K562 (cell line): ENCODE results near the gene RPS17. TPM values are rescaled to one million over a fixed set of nuclear protein-coding genes. Genes with fewer than 3 reads are reported as not detected.

Experiments
- ASH1L ChIP-seq: fragments of 450-650 bp; IDR thresholded peaks from 2 replicates; pipeline ENCODE4 v1.6.1; 2018; ENCODE audit warnings: borderline replicate concordance, mild to moderate bottlenecking, low read depth; ENCODE audit not compliant: partially characterized antibody
- BACH1 ChIP-seq: fragments of 200-800 bp; sonication (Bioruptor generic); IDR thresholded peaks from 2 replicates; pipeline ENCODE4 v1.6.1; 2016; ENCODE audit warnings: missing genetic modification characterization, missing compliant biosample characterization
- BRD9 ChIP-seq: fragments of 450-650 bp; IDR thresholded peaks from 2 replicates; pipeline ENCODE4 v1.6.1; 2018; ENCODE audit warnings: low read depth; ENCODE audit not compliant: partially characterized antibody
- CBFB ChIP-seq: sonication (generic); formaldehyde crosslinking; IDR thresholded peaks from 2 replicates; pipeline ENCODE4 v1.4.0; 2020; ENCODE audit warnings: mild to moderate bottlenecking, missing genetic modification reagents
- DPF2 ChIP-seq: fragments of 450-650 bp; IDR thresholded peaks from 2 replicates; pipeline ENCODE4 v1.6.1; 2016
- FOSL1 ChIP-seq: fragments of 200-800 bp; sonication (Bioruptor generic); conservative IDR thresholded peaks from 2 replicates; pipeline ENCODE4 v1.6.1; 2016; ENCODE audit warnings: missing genetic modification characterization, missing compliant biosample characterization
- FOXA1 ChIP-seq: fragments of 450-650 bp; IDR thresholded peaks from 2 replicates; pipeline ENCODE4 v1.6.1; 2016; ENCODE audit warnings: mild to moderate bottlenecking, borderline replicate concordance
- GATA2 ChIP-seq: sonication (generic); formaldehyde crosslinking; IDR thresholded peaks from 2 replicates; pipeline ENCODE4 v1.4.0; 2020; ENCODE audit warnings: mild to moderate bottlenecking, missing genetic modification reagents
- JUND ChIP-seq, 2 experiments: IDR thresholded peaks; 2 replicates in 1 of 2; 3 replicates in 1 of 2; pipeline ENCODE4 v1.6.1; 2011; ENCODE audit warnings: borderline replicate concordance in 2 of 2, low read depth in 2 of 2, low read length in 2 of 2, improper control_type of control experiment in 1 of 2, missing biosample characterization in 1 of 2, missing genetic modification characterization in 1 of 2, missing genetic modification reagents in 1 of 2
- KLF13 ChIP-seq: fragments of 450-650 bp; IDR thresholded peaks from 2 replicates; pipeline ENCODE4 v1.6.1; 2016; ENCODE audit warnings: missing genetic modification characterization, low read depth, mild to moderate bottlenecking, missing compliant biosample characterization, moderate library complexity, borderline replicate concordance
- LCOR ChIP-seq: sonication (generic); formaldehyde crosslinking; IDR thresholded peaks from 2 replicates; pipeline ENCODE4 v1.8.0; 2022; ENCODE audit warnings: mild to moderate bottlenecking, missing genetic modification reagents
- MCM7 ChIP-seq, 2 experiments: fragments of 450-650 bp; IDR thresholded peaks; 2 replicates each; pipeline ENCODE4 v1.6.1; 2016 to 2018
- MECOM ChIP-seq: fragments of 250-450 bp; sonication (Bioruptor Pico); IDR thresholded peaks from 2 replicates; pipeline ENCODE4 v1.8.0; 2022; ENCODE audit warnings: inconsistent platforms
- MEIS2 ChIP-seq: fragments of 450-650 bp; IDR thresholded peaks from 2 replicates; pipeline ENCODE4 v1.6.1; 2014; ENCODE audit warnings: mild to moderate bottlenecking; ENCODE audit not compliant: partially characterized antibody
- MTA2 ChIP-seq: fragments of 450-650 bp; IDR thresholded peaks from 2 replicates; pipeline ENCODE4 v1.6.1; 2016; ENCODE audit warnings: low read depth
- MYC ChIP-seq, 2 experiments: fragments of 250-450 bp in 1 of 2; sonication (Bioruptor Pico) in 1 of 2; IDR thresholded peaks; 2 replicates each; pipeline versions ENCODE4 v1.5.1 to v1.6.1; 2012 to 2021; ENCODE audit warnings: low read depth in 2 of 2, borderline replicate concordance in 1 of 2, improper control_type of control experiment in 1 of 2, low read length in 1 of 2, mild to moderate bottlenecking in 1 of 2, moderate library complexity in 1 of 2
- NFE2 ChIP-seq: IDR thresholded peaks from 2 replicates; pipeline ENCODE4 v1.6.1; 2014; ENCODE audit warnings: antibody characterized with exemption, low read depth
- NFXL1 ChIP-seq: fragments of 450-650 bp; formaldehyde crosslinking; IDR thresholded peaks from 2 replicates; pipeline ENCODE4 v1.4.0; 2021; ENCODE audit warnings: mild to moderate bottlenecking
- PHB ChIP-seq: fragments of 250-450 bp; sonication (Bioruptor Pico); IDR thresholded peaks from 2 replicates; pipeline ENCODE4 v1.5.0; 2021
- RBM17 ChIP-seq: fragments of 200-400 bp; formaldehyde crosslinking; IDR thresholded peaks from 2 replicates; pipeline ENCODE4 v1.6.1; 2017; ENCODE audit warnings: low read depth, mild to moderate bottlenecking, low read length, borderline replicate concordance
- RCOR1 ChIP-seq, 2 experiments: IDR thresholded peaks; 2 replicates each; pipeline ENCODE4 v1.6.1; 2012; ENCODE audit warnings: low read depth in 2 of 2, low read length in 2 of 2, borderline replicate concordance in 1 of 2, improper control_type of control experiment in 1 of 2
- SRSF9 ChIP-seq: fragments of 200-400 bp; formaldehyde crosslinking; IDR thresholded peaks from 2 replicates; pipeline ENCODE4 v1.6.1; 2017; ENCODE audit warnings: low read depth, low read length, borderline replicate concordance
- TAF9B ChIP-seq: fragments of 450-650 bp; IDR thresholded peaks from 2 replicates; pipeline ENCODE4 v1.6.1; 2018; ENCODE audit warnings: mild to moderate bottlenecking; ENCODE audit not compliant: partially characterized antibody
- TAL1 ChIP-seq: fragments of 450-650 bp; IDR thresholded peaks from 2 replicates; pipeline ENCODE4 v1.6.1; 2016; ENCODE audit warnings: mild to moderate bottlenecking
- TEAD4 ChIP-seq, 2 experiments: sonication (generic) in 1 of 2; formaldehyde crosslinking in 1 of 2; IDR thresholded peaks; 2 replicates each; pipeline versions ENCODE4 v1.6.1 to v1.8.0; 2012 to 2022; ENCODE audit warnings: borderline replicate concordance in 1 of 2, inconsistent platforms in 1 of 2, low read length in 1 of 2, mild to moderate bottlenecking in 1 of 2, missing genetic modification reagents in 1 of 2
- ZNF316 ChIP-seq: fragments of 450-650 bp; IDR thresholded peaks from 2 replicates; pipeline ENCODE4 v1.6.1; 2016
- ZNF436 ChIP-seq: fragments of 250-450, 450-650 bp; sonication (Bioruptor Pico); formaldehyde crosslinking; IDR thresholded peaks from 2 replicates; pipeline ENCODE4 v1.7.0; 2020; ENCODE audit warnings: mild to moderate bottlenecking
- ZNF507 ChIP-seq: conservative IDR thresholded peaks from 2 replicates; pipeline ENCODE4 v1.6.1; 2017; ENCODE audit warnings: missing genetic modification characterization, missing compliant biosample characterization
- ZNF766 ChIP-seq: fragments of 200-800 bp; sonication (Bioruptor generic); conservative IDR thresholded peaks from 2 replicates; pipeline ENCODE4 v1.6.1; 2016; ENCODE audit warnings: missing genetic modification characterization, missing compliant biosample characterization
- polyA plus RNA-seq, 8 experiments: library from polyadenylated mRNA; depleted of rRNA in 4 of 8; stranded (reverse) in 5 of 8; unstranded in 3 of 8; fragments of >200 nt; fragmentation: Nextera tagmentation in 2 of 8; fragmentation: Illumina TruSeq in 1 of 8; extraction: Ambion mirVana in 2 of 8; extraction: Trizol in 1 of 8; gene quantifications; 2 replicates each; pipeline versions ENCODE4 v1.2.1 to v1.2.3, GENCODE V29; 2011 to 2014; ENCODE audit warnings: inconsistent platforms in 1 of 8, missing spikeins in 1 of 8
- total RNA-seq, 7 experiments: library from RNA; depleted of rRNA in 6 of 7; stranded (reverse); fragments of >200 nt in 6 of 7; fragmentation: Illumina TruSeq in 2 of 7; extraction: Trizol in 2 of 7; gene quantifications; 2 replicates each; pipeline versions ENCODE4 v1.2.1 to v1.2.3, GENCODE V29; 2011 to 2021; ENCODE audit warnings: low replicate concordance in 1 of 7
- TF ChIP-seq, protein P1 (sequence below): sonication (generic); formaldehyde crosslinking; IDR thresholded peaks from 2 replicates; pipeline ENCODE4 v1.8.0; 2022; ENCODE audit warnings: missing genetic modification reagents, mild to moderate bottlenecking, borderline replicate concordance
- TF ChIP-seq, protein P2 (sequence below): sonication (generic); formaldehyde crosslinking; IDR thresholded peaks from 2 replicates; pipeline ENCODE4 v1.8.0; 2022; ENCODE audit warnings: mild to moderate bottlenecking, missing genetic modification reagents

Gene RPS17
- total and polyA plus RNA-seq, 9 of the 15 experiments (the other 6 are each of a cell fraction or from before 2014, with no cell fraction given): 1,988 to 6,515 (median 5,229) TPM

DNA sequence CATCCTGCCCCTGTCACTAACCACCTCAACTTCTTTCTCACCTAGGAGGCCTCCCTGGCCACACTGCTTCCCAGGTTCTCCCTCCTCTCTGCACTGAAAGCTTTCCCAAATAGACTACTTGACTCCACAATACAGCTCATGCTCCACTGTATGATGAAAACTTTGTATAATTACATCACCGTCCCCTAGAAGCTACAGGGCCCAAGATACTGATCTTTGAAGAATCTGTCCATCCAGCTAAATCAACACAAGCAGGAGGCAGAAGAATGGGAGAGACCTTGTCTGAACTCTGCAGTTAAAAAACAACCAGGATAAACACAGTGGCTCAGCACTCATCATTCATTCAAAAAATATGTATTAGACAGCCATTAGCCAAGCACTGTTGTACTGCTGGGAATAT lies 26.4 kb upstream of the RPS17 start (continued):
- TF ChIP-seq BACH1: no peak
- peak; percentile 33; the same call in 1 of the 2 replicates for TF ChIP-seq TEAD4 (IDR thresholded peaks at IDR 0.05; ENCODE audit: low read length)
- no peak for TF ChIP-seq TEAD4 (CRISPR knock-in tag; IDR thresholded peaks at IDR 0.05; ENCODE audit: borderline replicate concordance)
- TF ChIP-seq JUND (IDR thresholded peaks at IDR 0.05; ENCODE audit: borderline replicate concordance, low read depth, low read length): peak; percentile 70; the same call in 1 of the 2 replicates
- TF ChIP-seq JUND (tag; IDR thresholded peaks at IDR 0.05; ENCODE audit: borderline replicate concordance, low read depth, low read length): peak; percentile 71; the same call in 2 of the 3 replicates
- TF ChIP-seq NFXL1 (CRISPR knock-in tag): no peak
- no peak for TF ChIP-seq PHB (CRISPR knock-in tag)
- TF ChIP-seq TAF9B: no peak
- peak; percentile 41; the same call in 1 of the 2 replicates for TF ChIP-seq DPF2
- no peak for TF ChIP-seq RBM17
- no peak for TF ChIP-seq FOXA1
- TF ChIP-seq BRD9: no peak
- TF ChIP-seq FOSL1 (tag): 0 out of 2 replicates have a peak, but pooled peaks have one; percentile 17
- no peak for TF ChIP-seq LCOR (CRISPR knock-in tag)
- TF ChIP-seq ZNF436 (CRISPR knock-in tag): no peak
- TF ChIP-seq MTA2: no peak
- TF ChIP-seq ZNF507: no peak
- no peak for TF ChIP-seq MCM7 (IDR thresholded peaks at IDR 0.05)
- TF ChIP-seq ZNF766 (CRISPR knock-in tag): 0 out of 2 replicates have a peak, but pooled peaks have one; percentile 17
- TF ChIP-seq GATA2 (CRISPR knock-in tag): no peak
- peak; percentile 50; the same call in 1 of the 2 replicates for TF ChIP-seq ZNF316
- TF ChIP-seq NFE2: no peak
- TF ChIP-seq RCOR1 (IDR thresholded peaks at IDR 0.05; ENCODE audit: borderline replicate concordance in 1 of 2, low read depth in 2 of 2, low read length in 2 of 2): peak in 1 of 2 experiments; percentile 72; a peak in 1 of 4 replicates
- TF ChIP-seq KLF13 (tag): no peak
- TF ChIP-seq CBFB (CRISPR knock-in tag): no peak
- no peak for TF ChIP-seq SRSF9
- TF ChIP-seq, protein P1, sequence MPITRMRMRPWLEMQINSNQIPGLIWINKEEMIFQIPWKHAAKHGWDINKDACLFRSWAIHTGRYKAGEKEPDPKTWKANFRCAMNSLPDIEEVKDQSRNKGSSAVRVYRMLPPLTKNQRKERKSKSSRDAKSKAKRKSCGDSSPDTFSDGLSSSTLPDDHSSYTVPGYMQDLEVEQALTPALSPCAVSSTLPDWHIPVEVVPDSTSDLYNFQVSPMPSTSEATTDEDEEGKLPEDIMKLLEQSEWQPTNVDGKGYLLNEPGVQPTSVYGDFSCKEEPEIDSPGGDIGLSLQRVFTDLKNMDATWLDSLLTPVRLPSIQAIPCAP (CRISPR knock-in tag): no peak
- TF ChIP-seq, protein P2, sequence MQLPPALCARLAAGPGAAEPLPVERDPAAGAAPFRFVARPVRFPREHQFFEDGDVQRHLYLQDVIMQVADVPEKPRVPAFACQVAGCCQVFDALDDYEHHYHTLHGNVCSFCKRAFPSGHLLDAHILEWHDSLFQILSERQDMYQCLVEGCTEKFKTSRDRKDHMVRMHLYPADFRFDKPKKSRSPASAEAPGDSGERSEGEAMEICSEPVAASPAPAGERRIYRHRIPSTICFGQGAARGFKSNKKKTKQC (CRISPR knock-in tag): no peak
- peak; percentile 31 for TF ChIP-seq TAL1
- TF ChIP-seq MECOM (CRISPR knock-in tag): no peak
- peak; percentile 66 for TF ChIP-seq MEIS2
- TF ChIP-seq ASH1L: no peak
- peak; percentile 65 for TF ChIP-seq MYC (IDR thresholded peaks at IDR 0.05; ENCODE audit: low read depth, low read length)
- TF ChIP-seq MYC (CRISPR knock-in tag; IDR thresholded peaks at IDR 0.05; ENCODE audit: borderline replicate concordance, low read depth): no peak
